HG03378 (cell line): Measurements from ENCODE around the gene SLC39A6.
A peak's percentile ranks its signal among the peaks of the same experiment; 100 is the strongest.
"Not testable (repeated sequence)": the region's sequence is repeated elsewhere in the genome, so short reads cannot be mapped to it uniquely, and the experiment has no call there.

Experiments
- ATAC-seq: cut with Tn5 transposase; IDR thresholded peaks from one replicate; pipeline ENCODE4 v1.9.1; 2021; ENCODE audit warnings: mild to moderate bottlenecking, moderate library complexity; ENCODE audit not compliant: unreplicated experiment

SLC39A6 gene

DNA sequence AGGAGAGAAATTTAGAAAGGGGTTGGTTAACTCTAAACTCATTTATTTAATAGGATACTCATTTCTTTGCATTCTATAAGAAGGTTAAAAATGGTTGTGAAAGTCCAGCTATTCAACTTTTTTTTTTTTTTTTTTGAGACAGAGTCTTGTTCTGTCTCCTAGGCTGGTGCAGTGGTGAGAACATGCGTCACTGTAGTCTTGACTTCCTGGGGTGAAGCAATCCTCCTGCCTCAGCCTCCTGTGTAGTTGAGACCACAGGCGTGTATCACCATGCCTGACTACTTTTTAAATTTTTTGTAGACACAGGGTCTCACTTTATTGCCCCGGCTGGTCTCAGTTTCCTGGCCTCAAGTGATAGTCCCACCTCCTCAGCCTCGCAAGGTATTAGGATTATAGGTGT, 12.4 kb upstream of the SLC39A6 start:
- no peak for ATAC-seq

GRCh38 chr18:36139245-36139644, 10.1 kb upstream of the SLC39A6 start:
- no peak for ATAC-seq

GRCh38 chr18:36135264-36135663, 6.1 kb upstream of the SLC39A6 start:
- no peak for ATAC-seq

GRCh38 chr18:36132756-36133155, 3.6 kb upstream of the SLC39A6 start:
- no peak for ATAC-seq

GRCh38 chr18:36131692-36132483, 2.7 kb upstream of the SLC39A6 start:
- ATAC-seq: no peak

- no peak for ATAC-seq
These were observed 1.9 kb upstream of the SLC39A6 start for GRCh38 chr18:36130883-36131653.

DNA sequence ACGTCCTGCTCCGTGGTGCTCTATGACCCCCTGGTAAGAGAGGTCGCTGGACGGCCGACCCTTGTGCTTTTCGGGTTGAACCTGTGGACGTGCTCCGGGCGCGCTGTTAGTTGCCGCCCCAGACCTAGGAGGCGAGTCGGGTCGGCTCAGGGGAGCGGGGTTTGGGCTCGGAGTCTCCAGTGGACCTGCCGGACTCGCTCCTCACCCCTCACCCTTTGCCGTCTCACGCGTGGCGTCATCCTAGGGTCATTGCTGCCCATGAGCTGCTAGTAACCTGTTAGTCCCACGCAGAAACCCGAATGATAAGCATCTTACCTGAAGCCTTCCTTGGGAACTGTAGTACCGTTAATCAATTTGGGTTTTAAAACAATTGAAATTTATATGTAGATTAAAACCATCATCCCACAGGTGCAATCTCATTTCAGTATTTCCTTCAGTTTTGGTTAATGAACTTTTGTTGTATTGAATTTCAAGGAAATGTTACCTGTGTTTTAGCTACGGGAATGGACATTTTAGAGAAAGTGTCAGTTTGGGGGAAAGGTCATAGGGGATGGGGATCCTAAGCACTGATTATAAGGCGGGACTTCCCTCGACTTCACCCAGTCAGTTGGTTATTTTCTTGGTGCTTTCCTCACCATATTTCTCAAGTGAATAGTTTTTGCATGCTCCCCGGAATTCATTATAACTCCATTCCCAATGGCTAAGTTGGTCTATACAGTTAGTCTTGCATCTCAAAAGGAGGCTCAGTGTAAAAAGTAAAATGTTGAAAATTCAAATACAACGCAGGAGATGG, 1.1 kb upstream of the SLC39A6 start:
- ATAC-seq: peak; percentile 22

DNA sequence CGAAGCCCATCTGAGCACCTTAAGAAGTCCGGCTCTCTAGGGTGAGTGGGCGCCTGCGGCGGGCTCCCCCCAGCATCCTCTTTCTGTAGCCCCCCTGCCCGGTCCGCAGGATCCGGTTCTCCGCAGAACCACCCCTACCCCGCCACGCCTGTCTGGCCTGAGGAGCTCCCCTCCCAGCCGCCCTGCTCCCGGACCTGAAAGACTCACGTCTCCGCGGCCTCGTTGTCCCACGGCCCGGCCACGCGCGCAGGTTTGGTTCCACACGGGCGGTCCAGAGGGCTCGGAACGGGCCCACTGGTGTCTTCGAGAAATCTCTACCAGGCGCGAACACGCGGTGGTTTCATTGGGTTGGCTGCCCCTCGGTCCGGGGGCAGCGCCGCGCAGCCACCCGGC, 237 bp downstream of the SLC39A6 start:
- ATAC-seq: peak; percentile 7

DNA sequence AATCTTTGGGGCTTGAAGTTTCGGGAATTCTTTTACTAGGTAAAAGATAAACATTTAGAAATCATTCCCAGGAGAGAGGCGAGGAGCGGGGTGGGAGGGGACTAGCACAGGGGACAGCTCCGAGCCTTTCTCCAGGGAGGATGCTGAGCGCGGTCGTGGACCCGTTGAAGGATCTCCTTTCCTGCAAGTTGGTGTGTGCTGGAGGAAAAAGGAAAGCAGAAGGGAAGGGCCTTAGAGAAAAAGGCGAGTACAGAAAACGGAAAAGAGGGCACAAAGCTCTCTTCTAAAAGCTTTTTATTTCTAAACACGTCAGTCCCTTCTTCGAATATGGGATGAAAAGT, 640 bp downstream of the SLC39A6 start:
- no peak for ATAC-seq

GRCh38 chr18:36127836-36128529, 1.2 kb downstream of the SLC39A6 start:
- no peak for ATAC-seq

DNA sequence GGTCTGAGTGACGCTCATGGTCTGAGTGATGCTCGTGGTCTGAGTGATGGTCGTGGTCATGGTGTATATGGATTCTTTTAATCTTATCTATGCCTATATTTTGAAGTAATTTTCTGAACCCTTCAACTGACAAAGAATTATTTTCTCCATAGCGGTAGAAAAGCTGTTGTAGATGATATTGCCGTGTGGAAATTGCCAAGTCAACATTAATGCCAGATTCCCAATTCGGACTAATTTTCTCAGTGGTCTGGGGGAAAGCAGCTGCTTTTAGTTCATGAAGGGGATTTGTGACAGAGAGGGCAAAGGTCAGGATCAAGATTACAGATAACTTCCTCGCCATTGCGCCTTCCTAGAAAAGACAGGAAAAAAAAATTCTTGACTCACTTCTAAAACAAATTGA, 2.5 kb downstream of the SLC39A6 start:
- no peak for ATAC-seq

DNA sequence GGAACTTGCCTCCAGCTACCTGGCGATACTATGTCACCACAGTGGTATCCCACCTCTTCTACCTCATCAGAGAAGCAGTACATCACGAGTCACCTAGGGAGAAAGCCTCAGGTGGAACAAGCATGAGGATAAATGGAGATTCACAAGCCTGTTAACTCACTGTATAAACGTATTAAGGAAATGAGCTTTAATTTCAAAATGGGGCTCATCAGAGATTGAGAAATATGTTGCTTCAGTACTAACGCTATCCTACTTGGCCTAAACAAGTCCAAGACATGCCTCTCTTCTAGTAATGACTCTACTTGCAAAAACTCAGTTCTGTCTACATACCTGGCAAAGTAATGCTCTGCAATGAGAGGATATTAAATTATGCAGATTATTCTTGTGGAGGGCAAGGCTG, 4.3 kb downstream of the SLC39A6 start:
- ATAC-seq: no peak

- no peak for ATAC-seq
These were observed 8.8 kb downstream of the SLC39A6 start for GRCh38 chr18:36120297-36120696.

DNA sequence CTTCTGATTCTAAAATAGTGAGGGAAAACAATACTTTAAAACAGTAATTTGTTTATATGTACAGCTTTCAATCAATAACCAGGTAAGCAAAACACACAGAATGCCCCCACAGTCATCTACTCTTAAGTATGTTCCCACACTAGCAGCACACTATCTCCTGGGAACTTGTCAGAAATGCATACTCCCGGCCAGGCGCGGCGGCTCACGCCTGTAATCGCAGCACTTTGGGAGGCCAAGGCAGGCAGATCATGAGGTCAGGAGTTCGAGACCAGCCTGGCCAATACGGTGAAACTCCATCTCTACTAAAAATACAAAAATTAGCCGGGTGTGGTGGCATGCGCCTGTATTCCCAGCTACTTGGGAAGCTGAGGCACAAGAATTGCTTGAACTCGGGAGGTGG, 12.4 kb downstream of the SLC39A6 start:
- ATAC-seq: not testable (repeated sequence)

DNA sequence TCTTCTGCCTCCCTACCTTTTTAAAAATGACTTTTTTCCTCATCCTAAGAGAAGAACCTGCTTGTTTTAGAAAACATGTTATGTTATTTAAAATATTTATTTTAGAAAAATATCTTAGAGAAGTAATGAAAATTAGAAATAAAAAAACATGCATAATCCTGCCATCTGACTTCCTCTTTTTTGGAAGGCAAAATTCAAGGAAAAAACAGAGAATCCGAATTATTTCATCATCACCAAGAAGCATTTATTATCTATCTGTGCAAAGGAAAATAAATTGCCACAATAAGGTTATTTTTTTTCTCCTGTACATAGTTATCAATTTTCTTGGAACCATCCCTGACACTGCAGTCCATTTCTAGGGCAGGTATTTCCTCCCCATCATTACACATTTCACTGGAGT, 14.4 kb downstream of the SLC39A6 start:
- no peak for ATAC-seq

- ATAC-seq: no peak
These were observed 14.9 kb downstream of the SLC39A6 start for GRCh38 chr18:36114251-36114650.

DNA sequence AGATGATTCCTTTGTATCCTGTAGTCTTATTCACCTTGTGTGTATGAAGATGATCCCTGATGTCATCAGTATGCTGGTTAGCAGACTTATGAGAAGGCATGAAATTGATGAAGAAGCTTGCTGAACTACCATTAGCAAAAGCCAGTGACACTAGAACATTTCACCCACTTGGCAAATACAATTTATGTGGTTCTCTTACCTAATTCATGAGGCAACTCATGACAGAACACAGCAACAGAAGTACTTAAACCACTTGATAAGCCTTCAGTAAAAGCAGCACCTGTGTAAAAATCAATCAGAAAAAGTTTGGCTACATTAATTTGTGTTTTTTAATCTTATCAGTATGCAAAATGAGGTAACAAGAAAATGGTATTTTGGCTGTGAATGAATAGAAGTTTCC, 16.8 kb downstream of the SLC39A6 start:
- ATAC-seq: no peak

DNA sequence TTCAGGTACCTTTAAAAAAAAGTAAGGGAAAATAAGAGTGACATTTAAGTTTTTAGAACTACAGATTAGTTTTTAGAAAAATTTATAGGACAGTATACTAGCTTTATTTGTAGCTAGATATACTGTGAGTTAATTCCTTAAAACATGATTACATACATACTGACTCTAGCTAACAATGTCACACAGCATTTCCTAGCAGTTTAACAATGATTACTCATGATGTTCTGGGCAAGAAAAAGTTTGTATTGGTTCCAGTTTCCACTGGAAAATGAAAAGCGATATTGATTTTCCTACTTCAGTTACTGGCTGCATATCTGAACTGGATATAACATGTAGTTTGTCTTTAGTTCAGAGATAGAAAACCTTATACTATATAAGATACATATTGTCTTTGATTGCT, 19.4 kb downstream of the SLC39A6 start:
- no peak for ATAC-seq

DNA sequence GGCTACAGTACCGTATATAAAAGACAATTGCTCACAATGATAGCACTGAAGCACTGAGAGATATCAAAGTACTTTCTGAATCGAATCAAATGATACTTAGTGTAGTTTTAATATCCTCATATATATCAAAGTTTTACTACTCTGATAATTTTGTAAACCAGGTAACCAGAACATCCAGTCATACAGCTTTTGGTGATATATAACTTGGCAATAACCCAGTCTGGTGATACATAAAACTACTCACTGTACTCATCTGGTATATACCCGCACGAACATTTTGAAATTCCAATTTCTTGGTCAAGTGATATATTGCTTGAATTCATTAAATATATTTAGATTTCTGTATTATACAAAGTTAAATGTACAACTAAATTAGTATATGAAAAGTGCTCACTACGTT, 20.5 kb downstream of the SLC39A6 start:
- ATAC-seq: no peak

- ATAC-seq: no peak
These were observed 20.9 kb downstream of the SLC39A6 start for GRCh38 chr18:36108196-36108595.

- ATAC-seq: no peak
These were observed 21.7 kb downstream of the SLC39A6 start for GRCh38 chr18:36107477-36107876.
